NT2/D1 (cell line): ENCODE results near the gene CASP2.

ENCODE experiments used
- DNase-seq: peaks from one replicate; pipeline ENCODE4 v3.0.0-alpha.2; 2011; ENCODE audit warnings: low read depth, low spot score
- H3K27me3 ChIP-seq: 2 replicates; pipeline ENCODE4 v1.6.0; 2011; ENCODE audit warnings: mild to moderate bottlenecking; ENCODE audit not compliant: insufficient read length, insufficient read depth
- H3K36me3 ChIP-seq: 2 replicates; pipeline ENCODE4 v1.6.1; 2011; ENCODE audit warnings: mild to moderate bottlenecking, low read length, mixed read lengths; ENCODE audit not compliant: insufficient read depth, insufficient read length
- H3K4me1 ChIP-seq: 2 replicates; pipeline ENCODE4 v1.5.1; 2011; ENCODE audit not compliant: insufficient read depth, insufficient read length
- H3K4me3 ChIP-seq: 2 replicates; pipeline ENCODE4 v1.5.1; 2011; ENCODE audit warnings: low read depth; ENCODE audit not compliant: insufficient read length
- H3K9ac ChIP-seq: 2 replicates; pipeline ENCODE4 v1.6.0; 2011; ENCODE audit warnings: low read depth; ENCODE audit not compliant: insufficient read length
- H3K9me3 ChIP-seq: 2 replicates; pipeline ENCODE4 v1.5.1; 2011; ENCODE audit warnings: mild to moderate bottlenecking, low read length; ENCODE audit not compliant: insufficient read depth
- SUZ12 ChIP-seq: IDR thresholded peaks from 2 replicates; pipeline ENCODE4 v1.6.1; 2011; ENCODE audit not compliant: insufficient read length, insufficient read depth; ENCODE audit errors: extremely low read depth
- YY1 ChIP-seq: IDR thresholded peaks from 2 replicates; pipeline ENCODE4 v1.6.1; 2011; ENCODE audit not compliant: insufficient read length, insufficient read depth
- ZNF274 ChIP-seq: IDR thresholded peaks from 2 replicates; pipeline ENCODE4 v1.6.1; 2011; ENCODE audit warnings: mild to moderate bottlenecking, low read depth, low read length

Gene CASP2

DNA sequence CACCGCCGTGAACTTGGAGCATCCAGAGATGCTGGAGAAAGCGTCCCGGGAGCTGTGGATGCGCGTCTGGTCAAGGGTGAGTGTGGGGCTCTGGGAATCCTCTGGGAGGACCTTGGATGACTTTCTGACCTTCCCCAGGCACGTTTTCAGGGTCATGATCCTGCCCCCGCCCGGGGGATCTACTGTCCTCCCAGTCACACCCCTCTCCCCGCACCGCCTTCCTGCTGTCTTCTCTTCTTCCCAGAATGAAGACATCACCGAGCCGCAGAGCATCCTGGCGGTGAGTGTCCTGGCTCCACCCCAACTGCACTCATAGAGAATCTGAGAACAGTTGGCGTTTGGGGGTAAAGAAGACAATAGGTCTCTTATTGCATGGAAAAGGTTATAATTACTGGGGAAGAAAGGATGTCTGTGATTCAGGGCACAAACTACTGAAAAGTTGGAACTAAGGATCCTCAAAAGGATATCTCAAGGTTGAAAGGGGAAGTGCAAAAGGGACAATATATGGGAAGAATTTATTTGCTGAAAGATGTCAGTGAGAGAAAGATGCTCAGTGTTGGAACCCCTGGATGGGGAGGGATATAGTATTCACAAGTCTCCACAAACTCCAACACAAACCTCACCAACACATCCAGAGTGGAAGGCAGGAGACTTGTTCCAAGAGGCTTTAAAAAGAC lies 23.0 kb upstream of the CASP2 start:
- no peaks in the 10 kb centered on the region for H3K27me3 ChIP-seq
- no peak for DNase-seq
- H3K4me3 ChIP-seq = no peak overlapping the region
- no peaks in the 10 kb centered on the region for H3K9me3 ChIP-seq
- H3K36me3 ChIP-seq = peaks cover 11% of the 10 kb centered on the region
- H3K9ac ChIP-seq = no peak overlapping the region
- TF ChIP-seq YY1 (no peak), SUZ12 (no peak), ZNF274 (no peak)
- no peaks in the 10 kb centered on the region for H3K4me1 ChIP-seq

DNA sequence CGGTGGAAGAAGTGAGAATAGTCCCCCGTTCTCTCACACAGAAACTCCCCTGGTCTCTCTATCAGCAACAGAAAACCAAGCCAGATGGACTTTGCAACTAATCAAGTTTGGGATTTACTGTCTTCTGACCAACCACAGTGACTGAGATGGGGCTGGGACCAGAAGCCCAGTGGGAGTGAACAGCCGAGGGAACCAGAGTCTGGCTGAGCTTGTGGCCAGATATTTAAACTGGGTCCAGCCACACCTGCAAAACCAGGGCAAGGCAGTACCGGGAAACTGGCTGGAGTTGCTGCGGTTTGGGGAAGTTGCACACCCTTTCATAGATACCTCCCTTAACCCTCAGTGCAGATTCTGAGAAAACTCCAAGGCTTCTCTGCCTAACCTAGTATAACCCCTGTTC lies 18.9 kb upstream of the CASP2 start:
- no peak overlapping the region for H3K9ac ChIP-seq
- DNase-seq = no peak
- H3K9me3 ChIP-seq = no peaks in the 10 kb centered on the region
- H3K36me3 ChIP-seq = peaks cover 11% of the 10 kb centered on the region
- no peak overlapping the region for H3K4me3 ChIP-seq
- H3K27me3 ChIP-seq = no peaks in the 10 kb centered on the region
- no peaks in the 10 kb centered on the region for H3K4me1 ChIP-seq
- no peak for TF ChIP-seq SUZ12
- no peak for TF ChIP-seq ZNF274
- TF ChIP-seq YY1 = no peak

DNA sequence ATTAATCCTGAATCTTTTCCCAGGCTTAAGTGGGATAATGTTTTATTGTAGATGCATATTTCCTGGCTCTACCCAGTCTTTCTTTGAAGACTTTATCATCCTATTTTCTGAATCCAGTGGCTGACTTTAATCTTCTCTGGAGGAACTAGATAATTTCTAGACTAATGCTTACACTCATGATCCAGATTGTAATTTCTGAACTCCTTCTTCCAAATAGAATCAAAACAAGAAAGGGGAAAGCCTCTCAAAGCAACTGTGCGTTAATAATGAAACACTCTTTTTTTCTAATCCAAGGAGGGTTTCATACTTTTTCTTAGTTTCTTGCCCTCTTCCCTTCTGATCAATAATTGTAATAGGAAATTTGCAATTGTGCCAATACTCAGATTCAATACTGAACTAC lies 16.9 kb upstream of the CASP2 start:
- peaks cover 8% of the 10 kb centered on the region for H3K36me3 ChIP-seq
- TF ChIP-seq ZNF274 (no peak), YY1 (no peak), SUZ12 (no peak)

DNA sequence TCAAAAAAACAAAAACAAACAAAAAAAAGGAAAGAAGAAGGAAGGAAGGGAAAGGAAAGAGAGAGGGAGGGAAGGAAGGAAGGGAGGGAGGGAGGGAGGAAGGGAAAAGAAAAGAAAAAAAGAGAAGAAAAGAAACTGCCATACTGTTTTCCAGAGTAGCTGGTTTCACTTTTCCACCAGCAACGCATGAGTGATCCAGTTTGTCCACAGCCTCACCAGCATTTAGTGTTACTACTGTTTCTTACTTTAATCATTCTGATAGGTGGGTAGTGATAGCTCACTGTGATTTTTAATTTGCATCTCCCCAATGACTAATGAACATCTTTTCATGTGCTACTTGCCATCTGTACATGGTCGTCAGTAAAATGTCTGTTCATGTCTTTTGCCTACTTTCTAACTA lies 15.3 kb upstream of the CASP2 start:
- TF ChIP-seq ZNF274 (no peak), YY1 (no peak), SUZ12 (no peak)
- H3K4me3 ChIP-seq = no peak overlapping the region
- H3K27me3 ChIP-seq = no peaks in the 10 kb centered on the region
- no peaks in the 10 kb centered on the region for H3K4me1 ChIP-seq
- no peak for DNase-seq
- H3K36me3 ChIP-seq = peaks cover 4% of the 10 kb centered on the region
- H3K9me3 ChIP-seq = no peaks in the 10 kb centered on the region
- H3K9ac ChIP-seq = no peak overlapping the region

More for the DNA sequence above, 16.9 kb upstream of the CASP2 start:
- no peaks in the 10 kb centered on the region for H3K27me3 ChIP-seq
- no peak for DNase-seq
- no peak overlapping the region for H3K9ac ChIP-seq
- no peaks in the 10 kb centered on the region for H3K4me1 ChIP-seq
- no peaks in the 10 kb centered on the region for H3K9me3 ChIP-seq
- H3K4me3 ChIP-seq = no peak overlapping the region

DNA sequence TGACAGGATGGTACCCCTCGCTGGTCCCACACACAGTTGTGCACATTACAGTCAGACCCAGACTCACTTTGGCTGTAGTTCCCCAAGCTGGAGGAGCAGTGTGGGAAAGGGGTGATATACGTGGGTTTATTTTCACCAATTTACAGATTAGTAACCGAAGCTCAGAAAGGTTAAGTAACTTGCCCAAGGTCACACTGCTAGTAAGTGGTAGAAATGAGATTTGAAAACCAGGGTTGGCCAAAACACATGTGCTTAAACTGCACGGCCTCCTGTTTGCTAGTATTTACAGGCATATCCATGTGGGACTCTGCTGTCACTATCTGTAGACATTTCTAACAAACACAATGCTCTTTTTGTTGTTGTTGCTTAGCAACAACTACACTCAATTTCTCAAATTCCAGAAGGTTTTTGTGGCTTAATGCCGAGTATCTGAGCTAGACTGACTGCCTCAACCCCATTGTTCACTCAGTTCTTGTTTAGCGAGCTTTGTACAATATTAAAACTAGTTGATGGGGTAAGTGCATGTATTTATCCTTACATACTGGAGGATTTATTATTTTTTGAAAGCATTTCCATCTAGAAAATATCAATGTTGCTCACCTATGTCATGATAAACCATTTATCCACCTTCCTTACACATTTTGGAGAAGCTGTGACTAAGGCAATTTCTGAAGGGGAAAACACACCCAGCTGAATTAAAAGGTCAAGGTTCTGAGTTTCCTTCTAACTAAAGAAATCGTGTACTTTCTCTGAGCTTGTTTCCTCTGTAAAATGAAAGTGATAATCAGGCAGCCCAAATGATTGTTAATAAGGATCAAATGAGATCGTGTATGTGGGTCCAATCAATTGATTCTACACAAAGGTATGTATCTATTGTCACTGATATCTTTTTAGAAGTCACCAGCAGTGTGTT lies 8.7 kb upstream of the CASP2 start:
- Histone ChIP-seq H3K4me1 (no peaks in the 10 kb centered on the region), H3K9me3 (no peaks in the 10 kb centered on the region), H3K36me3 (no peaks in the 10 kb centered on the region), H3K27me3 (no peaks in the 10 kb centered on the region), H3K4me3 (no peak overlapping the region), H3K9ac (no peak overlapping the region)
- no peak for DNase-seq
- TF ChIP-seq YY1 (no peak), SUZ12 (no peak), ZNF274 (no peak)

DNA sequence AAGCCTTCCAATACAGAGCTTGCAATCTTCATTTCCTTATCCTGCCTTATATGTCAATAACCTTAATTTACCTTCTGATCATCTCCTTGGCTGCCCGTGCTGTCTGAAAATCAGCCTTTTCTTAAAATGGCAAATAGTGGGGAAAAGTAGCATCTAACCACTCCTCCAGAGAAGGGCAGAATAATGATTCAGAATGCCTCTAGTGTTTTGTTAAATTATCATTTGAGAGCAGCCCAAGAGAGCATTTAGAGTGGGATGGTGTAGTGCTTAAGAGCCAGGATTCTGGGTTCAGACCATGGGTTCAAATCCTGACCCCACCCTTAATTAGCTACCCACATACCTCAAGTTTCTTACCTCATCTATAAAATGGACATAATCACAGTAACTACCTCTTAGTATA lies 8.0 kb upstream of the CASP2 start:
- TF ChIP-seq SUZ12 (no peak), ZNF274 (no peak), YY1 (no peak)
- H3K4me1 ChIP-seq = peaks cover 2% of the 10 kb centered on the region
- no peak overlapping the region for H3K4me3 ChIP-seq
- DNase-seq = no peak
- H3K27me3 ChIP-seq = no peaks in the 10 kb centered on the region
- H3K9ac ChIP-seq = no peak overlapping the region
- no peaks in the 10 kb centered on the region for H3K36me3 ChIP-seq
- H3K9me3 ChIP-seq = no peaks in the 10 kb centered on the region

DNA sequence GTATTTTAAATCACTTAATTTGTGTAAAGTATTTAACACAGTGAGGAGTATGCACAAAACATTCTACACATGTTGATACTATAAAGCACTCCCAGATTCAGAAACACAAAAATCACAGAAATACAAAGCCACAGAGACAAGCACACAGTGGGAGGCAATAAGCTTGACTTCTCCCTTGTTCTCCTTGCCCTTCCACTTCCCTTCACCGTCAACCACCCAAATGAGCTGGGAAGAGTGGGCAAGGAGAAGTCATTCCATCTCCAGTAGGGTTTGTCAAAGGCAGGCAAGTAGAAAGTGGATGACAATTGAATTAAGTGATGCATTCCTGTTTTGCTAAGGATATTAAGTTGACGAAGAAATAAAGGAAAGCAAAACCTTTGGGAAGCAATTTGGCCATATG lies 7.6 kb upstream of the CASP2 start:
- TF ChIP-seq SUZ12 (no peak), YY1 (no peak), ZNF274 (no peak)
- no peaks in the 10 kb centered on the region for H3K9me3 ChIP-seq
- no peak overlapping the region for H3K4me3 ChIP-seq
- H3K36me3 ChIP-seq = no peaks in the 10 kb centered on the region
- H3K4me1 ChIP-seq = peaks cover 2% of the 10 kb centered on the region
- H3K9ac ChIP-seq = no peak overlapping the region
- DNase-seq = no peak
- no peaks in the 10 kb centered on the region for H3K27me3 ChIP-seq
